Activated CD8-positive, alpha-beta T cell treated with anti-CD3 and anti-CD28 coated beads for 36 hours (primary cell): ENCODE data around the gene RNASEH2B. TPM values are rescaled to one million over a fixed set of nuclear protein-coding genes. Genes with fewer than 3 reads are reported as not detected.

Experiments
- ATAC-seq: fragments of 200-7000 bp; cut with Tn5 transposase; one replicate; pipeline ENCODE4 v1.10.0; 2021; ENCODE audit warnings: mild to moderate bottlenecking, moderate library complexity
- CTCF ChIA-PET: fragments of 350-600 bp; sonication (Branson Sonifier 250); formaldehyde crosslinking; loops from one replicate; lab custom pipeline; 2021; ENCODE audit warnings: antibody characterized with exemption; lab: Charles Lee
- POLR2A ChIA-PET: fragments of 350-600 bp; sonication (Branson Sonifier 250); formaldehyde crosslinking; loops from one replicate; lab custom pipeline; 2021; ENCODE audit warnings: antibody characterized with exemption; lab: Charles Lee
- DNase-seq: peaks from one replicate; pipeline ENCODE4 v3.0.0-alpha.2; 2020
- H3K27ac Mint-ChIP-seq: one replicate; pipeline ENCODE4 v1.8.0; 2021; ENCODE audit warnings: mild to moderate bottlenecking, mixed read lengths
- H3K27me3 Mint-ChIP-seq: one replicate; pipeline ENCODE4 v1.8.0; 2021; ENCODE audit warnings: mixed read lengths
- H3K36me3 Mint-ChIP-seq: one replicate; pipeline ENCODE4 v1.8.0; 2021; ENCODE audit warnings: low read depth, mixed read lengths
- H3K4me1 Mint-ChIP-seq: one replicate; pipeline ENCODE4 v1.8.0; 2021; ENCODE audit warnings: low read depth, mixed read lengths
- H3K4me3 Mint-ChIP-seq: one replicate; pipeline ENCODE4 v1.8.0; 2021; ENCODE audit warnings: mild to moderate bottlenecking, moderate library complexity, mixed read lengths
- H3K9me3 Mint-ChIP-seq: one replicate; pipeline ENCODE4 v1.8.0; 2021; ENCODE audit warnings: mixed read lengths
- CTCF ChIP-seq: fragments of 200-600 bp; IDR thresholded peaks from one replicate; pipeline ENCODE4 v1.8.0; 2022; ENCODE audit warnings: antibody characterized with exemption, mild to moderate bottlenecking
- intact Hi-C: fragments of 100-400 bp; cut with micrococcal nuclease; formaldehyde crosslinking; loops from one replicate; pipeline ENCODE4 v1.10.0; 2022
- total RNA-seq, 2 experiments: library from RNA; stranded (reverse); gene quantifications; one replicate each; pipeline ENCODE4 v1.2.3, GENCODE V29; 2021

The RNASEH2B gene
- total RNA-seq, 2 experiments from 2014 or later = 63.5 to 69.4 TPM

- intact Hi-C loops = no loop called here
- ATAC-seq = no peak
- POLR2A ChIA-PET = no interaction called here
Observed at GRCh38 chr13:50994651-50995050, 85.1 kb downstream of the RNASEH2B start.

GRCh38 chr13:50995854-50996253 lies 86.3 kb downstream of the RNASEH2B start:
- H3K9me3 Mint-ChIP-seq = no peaks in the 10 kb centered on the region
- no peak overlapping the region for H3K4me3 Mint-ChIP-seq
- CTCF ChIA-PET = interaction anchor here (1.6 kb wide), 1 partner anchor 10 kb away, joined by 4 read pairs; no protein-coding TSS in a partner anchor
- ATAC-seq (no peak), DNase-seq (no peak)
- H3K4me1 Mint-ChIP-seq = peaks cover 19% of the 10 kb centered on the region
- POLR2A ChIA-PET = no interaction called here
- intact Hi-C loops = no loop called here
- no peak overlapping the region for H3K27ac Mint-ChIP-seq
- no peaks in the 10 kb centered on the region for H3K27me3 Mint-ChIP-seq
- TF ChIP-seq CTCF = no peak
- no peaks in the 10 kb centered on the region for H3K36me3 Mint-ChIP-seq

More at GRCh38 chr13:50994651-50995050, 85.1 kb downstream of the RNASEH2B start:
- no peak for TF ChIP-seq CTCF
- Mint-ChIP-seq H3K27ac (no peak overlapping the region), H3K36me3 (no peaks in the 10 kb centered on the region), H3K4me3 (no peak overlapping the region), H3K9me3 (no peaks in the 10 kb centered on the region), H3K27me3 (no peaks in the 10 kb centered on the region), H3K4me1 (peaks cover 19% of the 10 kb centered on the region)
- no peak for DNase-seq
- CTCF ChIA-PET = no interaction called here

- Mint-ChIP-seq H3K9me3 (no peaks in the 10 kb centered on the region), H3K36me3 (no peaks in the 10 kb centered on the region), H3K4me3 (no peak overlapping the region), H3K27me3 (no peaks in the 10 kb centered on the region), H3K27ac (no peak overlapping the region), H3K4me1 (no peaks in the 10 kb centered on the region)
- ChIA-PET POLR2A (no interaction called here), CTCF (no interaction called here)
- ATAC-seq (no peak), DNase-seq (no peak)
- intact Hi-C loops = no loop called here
- no peak for TF ChIP-seq CTCF
Observed at GRCh38 chr13:50998326-50998725, 88.7 kb downstream of the RNASEH2B start.

GRCh38 chr13:50999641-51000040 lies 90.0 kb downstream of the RNASEH2B start:
- H3K4me3 Mint-ChIP-seq = no peak overlapping the region
- no peak overlapping the region for H3K27ac Mint-ChIP-seq
- no peaks in the 10 kb centered on the region for H3K4me1 Mint-ChIP-seq
- CTCF ChIA-PET = no interaction called here
- ATAC-seq = no peak
- TF ChIP-seq CTCF = no peak
- intact Hi-C loops = no loop called here
- no peak for DNase-seq
- H3K27me3 Mint-ChIP-seq = peaks cover 5% of the 10 kb centered on the region
- H3K9me3 Mint-ChIP-seq = no peaks in the 10 kb centered on the region
- POLR2A ChIA-PET = no interaction called here
- no peaks in the 10 kb centered on the region for H3K36me3 Mint-ChIP-seq

- Mint-ChIP-seq H3K27me3 (peaks cover 6% of the 10 kb centered on the region), H3K4me1 (no peaks in the 10 kb centered on the region), H3K36me3 (no peaks in the 10 kb centered on the region), H3K9me3 (no peaks in the 10 kb centered on the region), H3K27ac (no peak overlapping the region), H3K4me3 (no peak overlapping the region)
- no peak for TF ChIP-seq CTCF
- intact Hi-C loops = no loop called here
- no peak for ATAC-seq
- ChIA-PET POLR2A (no interaction called here), CTCF (no interaction called here)
- DNase-seq = no peak
Observed at GRCh38 chr13:51000061-51000460, 90.5 kb downstream of the RNASEH2B start.
